ENCODE measurements around the gene AKAP12.
A peak's percentile ranks its signal among the peaks of the same experiment; 100 is the strongest.

AKAP12 gene

GRCh38 chr6:151236668-151237401 lies 2.9 kb upstream of the AKAP12 start:
- H3K4me1 ChIP-seq (ENCODE audit: control insufficient read depth, insufficient read depth, low read length): peaks cover 12% of the 10 kb centered on the region
- H3K9ac ChIP-seq (ENCODE audit: low read depth, low read length): no peak overlapping the region
- H3K9me3 ChIP-seq (ENCODE audit: control insufficient read depth, insufficient read depth, low read length): no peaks in the 10 kb centered on the region
- no peak overlapping the region for H3K4me3 ChIP-seq (ENCODE audit: low read depth, low read length)
- no peak overlapping the region for H3K27ac ChIP-seq (ENCODE audit: low read depth, low read length)
- no peaks in the 10 kb centered on the region for H3K36me3 ChIP-seq (ENCODE audit: control insufficient read depth, insufficient read depth, low read length)
- peaks cover 10% of the 10 kb centered on the region for H3K27me3 ChIP-seq (ENCODE audit: control insufficient read depth, insufficient read depth, low read length)

GRCh38 chr6:151240036-151240685 lies 394 bp downstream of the AKAP12 start:
- Histone ChIP-seq H3K4me3 (ENCODE audit: low read depth, low read length) (peak overlapping the region; percentile 79), H3K9ac (ENCODE audit: low read depth, low read length) (peak overlapping the region; percentile 86), H3K4me1 (ENCODE audit: control insufficient read depth, insufficient read depth, low read length) (peaks cover 28% of the 10 kb centered on the region), H3K9me3 (ENCODE audit: control insufficient read depth, insufficient read depth, low read length) (no peaks in the 10 kb centered on the region), H3K27me3 (ENCODE audit: control insufficient read depth, insufficient read depth, low read length) (peaks cover 10% of the 10 kb centered on the region), H3K27ac (ENCODE audit: low read depth, low read length) (peak overlapping the region; percentile 82), H3K36me3 (ENCODE audit: control insufficient read depth, insufficient read depth, low read length) (no peaks in the 10 kb centered on the region)

- Histone ChIP-seq H3K4me3 (ENCODE audit: low read depth, low read length) (peak overlapping the region; percentile 79), H3K9me3 (ENCODE audit: control insufficient read depth, insufficient read depth, low read length) (no peaks in the 10 kb centered on the region), H3K9ac (ENCODE audit: low read depth, low read length) (peak overlapping the region; percentile 86; the same call in 1 of the 2 replicates), H3K27me3 (ENCODE audit: control insufficient read depth, insufficient read depth, low read length) (peaks cover 10% of the 10 kb centered on the region), H3K36me3 (ENCODE audit: control insufficient read depth, insufficient read depth, low read length) (no peaks in the 10 kb centered on the region), H3K4me1 (ENCODE audit: control insufficient read depth, insufficient read depth, low read length) (peaks cover 28% of the 10 kb centered on the region), H3K27ac (ENCODE audit: low read depth, low read length) (peak overlapping the region; percentile 38)
Observed at GRCh38 chr6:151240791-151241642, 1.2 kb downstream of the AKAP12 start.

GRCh38 chr6:151241853-151242252 lies 2.1 kb downstream of the AKAP12 start:
- H3K27ac ChIP-seq (ENCODE audit: low read depth, low read length): no peak overlapping the region
- H3K4me1 ChIP-seq (ENCODE audit: control insufficient read depth, insufficient read depth, low read length): peaks cover 28% of the 10 kb centered on the region
- no peak overlapping the region for H3K9ac ChIP-seq (ENCODE audit: low read depth, low read length)
- H3K4me3 ChIP-seq (ENCODE audit: low read depth, low read length): peak overlapping the region; percentile 79
- H3K27me3 ChIP-seq (ENCODE audit: control insufficient read depth, insufficient read depth, low read length): peaks cover 10% of the 10 kb centered on the region
- H3K9me3 ChIP-seq (ENCODE audit: control insufficient read depth, insufficient read depth, low read length): no peaks in the 10 kb centered on the region
- H3K36me3 ChIP-seq (ENCODE audit: control insufficient read depth, insufficient read depth, low read length): 0 out of 2 replicates have a peak, but pooled peaks cover 3% of the 10 kb centered on the region

- Histone ChIP-seq H3K4me3 (ENCODE audit: low read depth, low read length) (peak overlapping the region; percentile 79), H3K27ac (ENCODE audit: low read depth, low read length) (no peak overlapping the region), H3K27me3 (ENCODE audit: control insufficient read depth, insufficient read depth, low read length) (peaks cover 10% of the 10 kb centered on the region), H3K4me1 (ENCODE audit: control insufficient read depth, insufficient read depth, low read length) (peaks cover 28% of the 10 kb centered on the region), H3K9ac (ENCODE audit: low read depth, low read length) (no peak overlapping the region), H3K36me3 (ENCODE audit: control insufficient read depth, insufficient read depth, low read length) (0 out of 2 replicates have a peak, but pooled peaks cover 3% of the 10 kb centered on the region), H3K9me3 (ENCODE audit: control insufficient read depth, insufficient read depth, low read length) (no peaks in the 10 kb centered on the region)
Observed at GRCh38 chr6:151242420-151242861, 2.7 kb downstream of the AKAP12 start.

GRCh38 chr6:151243481-151243880 lies 3.7 kb downstream of the AKAP12 start:
- H3K4me1 ChIP-seq (ENCODE audit: control insufficient read depth, insufficient read depth, low read length): peaks cover 28% of the 10 kb centered on the region
- no peak overlapping the region for H3K27ac ChIP-seq (ENCODE audit: low read depth, low read length)
- H3K4me3 ChIP-seq (ENCODE audit: low read depth, low read length): no peak overlapping the region
- 0 out of 2 replicates have a peak, but pooled peaks cover 3% of the 10 kb centered on the region for H3K36me3 ChIP-seq (ENCODE audit: control insufficient read depth, insufficient read depth, low read length)
- H3K27me3 ChIP-seq (ENCODE audit: control insufficient read depth, insufficient read depth, low read length): peaks cover 10% of the 10 kb centered on the region
- H3K9ac ChIP-seq (ENCODE audit: low read depth, low read length): no peak overlapping the region
- no peaks in the 10 kb centered on the region for H3K9me3 ChIP-seq (ENCODE audit: control insufficient read depth, insufficient read depth, low read length)

- no peaks in the 10 kb centered on the region for H3K27me3 ChIP-seq (ENCODE audit: control insufficient read depth, insufficient read depth, low read length)
- no peaks in the 10 kb centered on the region for H3K9me3 ChIP-seq (ENCODE audit: control insufficient read depth, insufficient read depth, low read length)
- H3K4me3 ChIP-seq (ENCODE audit: low read depth, low read length): no peak overlapping the region
- H3K9ac ChIP-seq (ENCODE audit: low read depth, low read length): no peak overlapping the region
- 0 out of 2 replicates have a peak, but pooled peaks cover 3% of the 10 kb centered on the region for H3K36me3 ChIP-seq (ENCODE audit: control insufficient read depth, insufficient read depth, low read length)
- H3K4me1 ChIP-seq (ENCODE audit: control insufficient read depth, insufficient read depth, low read length): peaks cover 10% of the 10 kb centered on the region; the same call in 1 of the 2 replicates
- no peak overlapping the region for H3K27ac ChIP-seq (ENCODE audit: low read depth, low read length)
Observed at GRCh38 chr6:151247490-151247889, 7.7 kb downstream of the AKAP12 start.

GRCh38 chr6:151248295-151248694 lies 8.5 kb downstream of the AKAP12 start:
- H3K36me3 ChIP-seq (ENCODE audit: control insufficient read depth, insufficient read depth, low read length): 0 out of 2 replicates have a peak, but pooled peaks cover 3% of the 10 kb centered on the region
- no peak overlapping the region for H3K4me3 ChIP-seq (ENCODE audit: low read depth, low read length)
- H3K27ac ChIP-seq (ENCODE audit: low read depth, low read length): no peak overlapping the region
- 0 out of 2 replicates have a peak, but pooled peaks cover 2% of the 10 kb centered on the region for H3K4me1 ChIP-seq (ENCODE audit: control insufficient read depth, insufficient read depth, low read length)
- H3K9ac ChIP-seq (ENCODE audit: low read depth, low read length): no peak overlapping the region
- H3K9me3 ChIP-seq (ENCODE audit: control insufficient read depth, insufficient read depth, low read length): no peaks in the 10 kb centered on the region
- no peaks in the 10 kb centered on the region for H3K27me3 ChIP-seq (ENCODE audit: control insufficient read depth, insufficient read depth, low read length)

GRCh38 chr6:151252634-151253033 lies 12.9 kb downstream of the AKAP12 start:
- no peak overlapping the region for H3K9ac ChIP-seq (ENCODE audit: low read depth, low read length)
- peaks cover 14% of the 10 kb centered on the region for H3K4me1 ChIP-seq (ENCODE audit: control insufficient read depth, insufficient read depth, low read length)
- no peak overlapping the region for H3K27ac ChIP-seq (ENCODE audit: low read depth, low read length)

GRCh38 chr6:151254451-151255081 lies 14.8 kb downstream of the AKAP12 start:
- no peak overlapping the region for H3K4me3 ChIP-seq (ENCODE audit: low read depth, low read length)
- no peaks in the 10 kb centered on the region for H3K36me3 ChIP-seq (ENCODE audit: control insufficient read depth, insufficient read depth, low read length)
- no peaks in the 10 kb centered on the region for H3K27me3 ChIP-seq (ENCODE audit: control insufficient read depth, insufficient read depth, low read length)
- peak overlapping the region; percentile 56 for H3K27ac ChIP-seq (ENCODE audit: low read depth, low read length)
- no peak overlapping the region for H3K9ac ChIP-seq (ENCODE audit: low read depth, low read length)
- H3K4me1 ChIP-seq (ENCODE audit: control insufficient read depth, insufficient read depth, low read length): peaks cover 17% of the 10 kb centered on the region
- H3K9me3 ChIP-seq (ENCODE audit: control insufficient read depth, insufficient read depth, low read length): no peaks in the 10 kb centered on the region

More at GRCh38 chr6:151252634-151253033, 12.9 kb downstream of the AKAP12 start:
- Histone ChIP-seq H3K4me3 (ENCODE audit: low read depth, low read length) (no peak overlapping the region), H3K27me3 (ENCODE audit: control insufficient read depth, insufficient read depth, low read length) (no peaks in the 10 kb centered on the region), H3K36me3 (ENCODE audit: control insufficient read depth, insufficient read depth, low read length) (no peaks in the 10 kb centered on the region), H3K9me3 (ENCODE audit: control insufficient read depth, insufficient read depth, low read length) (no peaks in the 10 kb centered on the region)
